Tibial nerve (tissue), 4 donors: Measurements from ENCODE around the gene DDX53.

Experiments
- EP300 ChIP-seq, 2 donors: sonication (generic); formaldehyde crosslinking; IDR thresholded peaks; one replicate each; pipeline ENCODE4 v1.6.1; 2017; ENCODE audit warnings: antibody characterized with exemption in 2 of 2, mild to moderate bottlenecking in 1 of 2
- POLR2A ChIP-seq, 2 donors: fragments of 450-650 bp; IDR thresholded peaks; one replicate each; pipeline ENCODE4 v1.6.1; 2017; ENCODE audit warnings: antibody characterized with exemption in 2 of 2, mild to moderate bottlenecking in 2 of 2, moderate library complexity in 2 of 2
- TF ChIP-seq, protein P1 (sequence below), 5 experiments: fragments of 200-600 bp in 3 of 5; fragments of 450-650 bp in 2 of 5; sonication (generic) in 3 of 5; IDR thresholded peaks; one replicate each; pipeline ENCODE4 v1.5.1; 2016 to 2019; ENCODE audit warnings: antibody characterized with exemption in 5 of 5, mild to moderate bottlenecking in 3 of 5, moderate library complexity in 2 of 5

- TF ChIP-seq, protein P1, sequence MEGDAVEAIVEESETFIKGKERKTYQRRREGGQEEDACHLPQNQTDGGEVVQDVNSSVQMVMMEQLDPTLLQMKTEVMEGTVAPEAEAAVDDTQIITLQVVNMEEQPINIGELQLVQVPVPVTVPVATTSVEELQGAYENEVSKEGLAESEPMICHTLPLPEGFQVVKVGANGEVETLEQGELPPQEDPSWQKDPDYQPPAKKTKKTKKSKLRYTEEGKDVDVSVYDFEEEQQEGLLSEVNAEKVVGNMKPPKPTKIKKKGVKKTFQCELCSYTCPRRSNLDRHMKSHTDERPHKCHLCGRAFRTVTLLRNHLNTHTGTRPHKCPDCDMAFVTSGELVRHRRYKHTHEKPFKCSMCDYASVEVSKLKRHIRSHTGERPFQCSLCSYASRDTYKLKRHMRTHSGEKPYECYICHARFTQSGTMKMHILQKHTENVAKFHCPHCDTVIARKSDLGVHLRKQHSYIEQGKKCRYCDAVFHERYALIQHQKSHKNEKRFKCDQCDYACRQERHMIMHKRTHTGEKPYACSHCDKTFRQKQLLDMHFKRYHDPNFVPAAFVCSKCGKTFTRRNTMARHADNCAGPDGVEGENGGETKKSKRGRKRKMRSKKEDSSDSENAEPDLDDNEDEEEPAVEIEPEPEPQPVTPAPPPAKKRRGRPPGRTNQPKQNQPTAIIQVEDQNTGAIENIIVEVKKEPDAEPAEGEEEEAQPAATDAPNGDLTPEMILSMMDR (IDR thresholded peaks at IDR 0.05) = no peak
- no peak for TF ChIP-seq EP300 (IDR thresholded peaks at IDR 0.05)
- no peak for TF ChIP-seq POLR2A (IDR thresholded peaks at IDR 0.05)
Observed at GRCh38 chrX:22963196-22963595, 36.6 kb upstream of the DDX53 start.
